ENCODE measurements around the gene NRXN3.

Gene NRXN3

GRCh38 chr14:79325557-79325956 lies 1155.4 kb downstream of the NRXN3 start:
- no peak for TF ChIP-seq Cebpa-rat (IDR thresholded peaks at IDR 0.05)
- H3K9me3 ChIP-seq, result no peaks in the 10 kb centered on the region
- no peak overlapping the region for H3K27ac ChIP-seq
- no peaks in the 10 kb centered on the region for H3K27me3 ChIP-seq
- H3K4me1 ChIP-seq, result peaks cover 5% of the 10 kb centered on the region
- H4K20me1 ChIP-seq, result no peaks in the 10 kb centered on the region
- no peak overlapping the region for H3K9ac ChIP-seq
- H3K4me2 ChIP-seq, result no peak overlapping the region
- H3K36me3 ChIP-seq, result no peaks in the 10 kb centered on the region
- no peak overlapping the region for H3K4me3 ChIP-seq

- Histone ChIP-seq H3K4me1 (no peaks in the 10 kb centered on the region), H4K20me1 (no peaks in the 10 kb centered on the region), H3K36me3 (no peaks in the 10 kb centered on the region), H3K27ac (no peak overlapping the region), H3K4me2 (no peak overlapping the region), H3K9me3 (no peaks in the 10 kb centered on the region), H3K4me3 (no peak overlapping the region), H3K9ac (no peak overlapping the region), H3K27me3 (no peaks in the 10 kb centered on the region)
- TF ChIP-seq Cebpa-rat (IDR thresholded peaks at IDR 0.05), result no peak
Measured at GRCh38 chr14:79328863-79329262, 1158.7 kb downstream of the NRXN3 start.

- H3K9me3 ChIP-seq, result no peaks in the 10 kb centered on the region
- no peak for TF ChIP-seq Cebpa-rat (IDR thresholded peaks at IDR 0.05)
- no peak overlapping the region for H3K27ac ChIP-seq
Measured at GRCh38 chr14:79331830-79332229, 1161.7 kb downstream of the NRXN3 start.

GRCh38 chr14:79332504-79333197 lies 1162.5 kb downstream of the NRXN3 start:
- H3K4me1 ChIP-seq, result no peaks in the 10 kb centered on the region
- H3K36me3 ChIP-seq, result no peaks in the 10 kb centered on the region
- no peaks in the 10 kb centered on the region for H4K20me1 ChIP-seq
- no peak for TF ChIP-seq Cebpa-rat (IDR thresholded peaks at IDR 0.05)
- H3K9me3 ChIP-seq, result no peaks in the 10 kb centered on the region
- no peak overlapping the region for H3K4me2 ChIP-seq
- no peak overlapping the region for H3K4me3 ChIP-seq
- H3K9ac ChIP-seq, result no peak overlapping the region
- no peaks in the 10 kb centered on the region for H3K27me3 ChIP-seq
- no peak overlapping the region for H3K27ac ChIP-seq

More at GRCh38 chr14:79331830-79332229, 1161.7 kb downstream of the NRXN3 start:
- Histone ChIP-seq H3K27me3 (no peaks in the 10 kb centered on the region), H3K4me2 (no peak overlapping the region), H3K36me3 (no peaks in the 10 kb centered on the region), H3K9ac (no peak overlapping the region), H3K4me1 (no peaks in the 10 kb centered on the region), H4K20me1 (no peaks in the 10 kb centered on the region), H3K4me3 (no peak overlapping the region)

GRCh38 chr14:79333198-79333546 lies 1163.0 kb downstream of the NRXN3 start:
- TF ChIP-seq Cebpa-rat (IDR thresholded peaks at IDR 0.05), result no peak
- no peak overlapping the region for H3K4me2 ChIP-seq
- H3K27ac ChIP-seq, result no peak overlapping the region
- no peaks in the 10 kb centered on the region for H3K27me3 ChIP-seq
- H3K9ac ChIP-seq, result no peak overlapping the region
- no peaks in the 10 kb centered on the region for H3K9me3 ChIP-seq
- H3K36me3 ChIP-seq, result no peaks in the 10 kb centered on the region
- H3K4me1 ChIP-seq, result no peaks in the 10 kb centered on the region
- H4K20me1 ChIP-seq, result no peaks in the 10 kb centered on the region
- H3K4me3 ChIP-seq, result no peak overlapping the region

GRCh38 chr14:79334272-79334671 lies 1164.1 kb downstream of the NRXN3 start:
- H3K36me3 ChIP-seq, result no peaks in the 10 kb centered on the region
- no peaks in the 10 kb centered on the region for H3K27me3 ChIP-seq
- TF ChIP-seq Cebpa-rat (IDR thresholded peaks at IDR 0.05), result no peak
- no peaks in the 10 kb centered on the region for H3K9me3 ChIP-seq
- no peak overlapping the region for H3K9ac ChIP-seq
- no peak overlapping the region for H3K4me3 ChIP-seq
- no peaks in the 10 kb centered on the region for H4K20me1 ChIP-seq
- no peak overlapping the region for H3K4me2 ChIP-seq
- no peak overlapping the region for H3K27ac ChIP-seq
- H3K4me1 ChIP-seq, result no peaks in the 10 kb centered on the region

- Histone ChIP-seq H3K36me3 (no peaks in the 10 kb centered on the region), H3K27me3 (no peaks in the 10 kb centered on the region), H3K4me3 (no peak overlapping the region), H3K27ac (no peak overlapping the region), H3K4me2 (no peak overlapping the region), H3K9ac (no peak overlapping the region), H3K9me3 (no peaks in the 10 kb centered on the region), H3K4me1 (no peaks in the 10 kb centered on the region), H4K20me1 (no peaks in the 10 kb centered on the region)
- no peak for TF ChIP-seq Cebpa-rat (IDR thresholded peaks at IDR 0.05)
Measured at GRCh38 chr14:79337761-79338160, 1167.6 kb downstream of the NRXN3 start.

- no peak overlapping the region for H3K4me2 ChIP-seq
Measured at GRCh38 chr14:79342942-79343341, 1172.8 kb downstream of the NRXN3 start.

GRCh38 chr14:79351011-79351410 lies 1180.8 kb downstream of the NRXN3 start:
- TF ChIP-seq Cebpa-rat (IDR thresholded peaks at IDR 0.05), result no peak
- H3K4me3 ChIP-seq, result no peak overlapping the region
- no peak overlapping the region for H3K9ac ChIP-seq
- no peaks in the 10 kb centered on the region for H3K27me3 ChIP-seq
- H3K4me1 ChIP-seq, result no peaks in the 10 kb centered on the region
- H3K9me3 ChIP-seq, result no peaks in the 10 kb centered on the region
- no peak overlapping the region for H3K4me2 ChIP-seq
- H3K36me3 ChIP-seq, result no peaks in the 10 kb centered on the region
- H4K20me1 ChIP-seq, result no peaks in the 10 kb centered on the region
- H3K27ac ChIP-seq, result no peak overlapping the region

More at GRCh38 chr14:79342942-79343341, 1172.8 kb downstream of the NRXN3 start:
- Histone ChIP-seq H3K9me3 (no peaks in the 10 kb centered on the region), H3K27ac (no peak overlapping the region), H3K4me1 (no peaks in the 10 kb centered on the region), H4K20me1 (no peaks in the 10 kb centered on the region), H3K36me3 (no peaks in the 10 kb centered on the region), H3K9ac (no peak overlapping the region), H3K4me3 (no peak overlapping the region), H3K27me3 (no peaks in the 10 kb centered on the region)
- TF ChIP-seq Cebpa-rat (IDR thresholded peaks at IDR 0.05), result no peak

GRCh38 chr14:79352076-79352630 lies 1182.0 kb downstream of the NRXN3 start:
- Histone ChIP-seq H3K27me3 (no peaks in the 10 kb centered on the region), H4K20me1 (no peaks in the 10 kb centered on the region), H3K4me3 (no peak overlapping the region), H3K27ac (no peak overlapping the region), H3K9ac (no peak overlapping the region), H3K4me1 (no peaks in the 10 kb centered on the region), H3K36me3 (no peaks in the 10 kb centered on the region), H3K9me3 (no peaks in the 10 kb centered on the region), H3K4me2 (no peak overlapping the region)
- no peak for TF ChIP-seq Cebpa-rat (IDR thresholded peaks at IDR 0.05)

Data from BLaER1 (cell line).